T-helper 9 cell (primary cell): ENCODE measurements around the gene KCNJ5.

Experiments used
- DNase-seq: peaks from one replicate; pipeline ENCODE4 v3.0.0-alpha.2; 2020

KCNJ5 gene

DNA sequence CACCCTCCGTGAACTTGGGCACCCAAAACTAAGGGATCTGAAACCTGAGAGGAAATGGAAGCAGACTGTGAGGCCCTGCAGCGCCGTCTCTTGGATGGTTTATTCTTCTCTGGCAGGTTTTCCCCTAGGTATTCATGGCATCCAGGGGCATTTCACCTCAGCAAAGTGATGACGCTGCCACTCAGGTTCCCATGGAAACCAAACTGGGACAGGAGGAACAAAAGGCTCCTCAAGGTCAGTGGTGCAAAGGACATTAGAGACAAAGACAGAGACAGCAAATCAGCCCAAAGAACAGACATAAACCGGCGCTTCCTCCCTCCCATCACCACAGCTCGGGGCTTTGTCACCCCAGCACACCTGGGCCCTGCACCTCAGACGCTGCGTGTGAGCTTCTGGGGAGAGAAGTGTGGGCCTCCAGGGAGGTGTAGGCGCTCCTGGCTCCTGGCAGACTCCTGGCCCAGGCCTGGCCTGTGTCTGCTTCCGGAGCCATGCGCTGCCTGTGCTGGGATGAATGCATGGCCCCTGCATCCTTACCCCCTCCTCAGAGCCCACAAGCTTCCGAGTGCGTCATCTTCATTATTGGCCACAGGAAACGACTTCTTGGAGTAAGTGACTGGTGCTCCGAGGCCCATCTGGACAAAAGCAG, 45.6 kb downstream of the KCNJ5 start:
- no peak for DNase-seq

DNA sequence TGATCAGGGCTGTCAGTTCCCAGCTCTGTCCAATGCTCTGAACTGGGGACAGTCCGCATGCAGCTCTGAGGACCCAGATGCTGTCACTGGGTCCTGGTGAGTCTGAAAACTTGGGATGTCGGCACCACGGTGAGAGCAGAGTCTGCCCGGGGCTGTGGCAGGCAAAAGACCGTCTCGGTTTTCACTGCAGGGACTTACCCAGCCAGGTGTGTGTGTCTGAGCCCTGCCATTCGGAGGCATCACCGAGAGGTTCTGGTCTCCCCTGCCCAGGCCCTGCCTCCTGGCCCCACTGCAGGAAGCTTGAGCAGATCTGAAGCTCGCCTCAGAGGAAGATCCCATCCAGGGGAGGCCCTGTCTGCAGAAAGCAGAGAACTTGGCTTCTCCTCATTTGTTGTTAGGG, 46.3 kb downstream of the KCNJ5 start:
- DNase-seq = no peak

DNA sequence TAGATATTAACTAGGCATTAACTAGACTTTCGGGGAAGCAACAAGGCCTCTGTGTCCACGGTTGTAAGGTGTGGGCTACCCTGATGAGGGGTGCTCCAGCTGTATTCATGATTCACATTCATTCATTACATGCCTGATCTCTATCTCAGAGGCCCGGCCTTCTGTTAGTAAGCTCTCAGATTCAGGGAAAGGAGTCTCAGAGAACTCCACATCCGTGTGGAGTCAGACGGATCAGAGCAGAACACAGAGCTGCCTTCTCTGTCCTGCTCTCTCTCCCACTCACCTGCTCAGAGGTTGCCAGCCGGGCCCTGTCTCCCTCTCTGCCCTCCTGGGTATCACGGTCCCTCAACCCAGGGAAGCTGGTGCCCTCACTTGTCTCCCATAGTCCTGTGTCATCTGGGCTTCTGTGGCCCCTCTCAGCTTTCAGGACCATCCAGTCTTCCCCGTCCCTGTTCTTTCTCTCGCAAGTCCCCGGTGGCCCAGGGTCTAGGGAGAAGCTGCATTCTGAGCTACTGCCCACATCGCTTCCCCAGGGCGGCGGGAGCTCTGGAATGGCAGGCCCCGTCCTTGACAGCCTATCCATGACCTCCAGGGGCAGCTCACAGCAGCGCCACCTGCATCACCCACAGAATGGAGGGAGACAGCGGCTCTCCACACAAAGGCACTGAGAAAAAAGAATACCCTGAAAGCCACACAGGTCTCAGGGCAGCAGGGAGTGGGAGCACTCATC, 47.2 kb downstream of the KCNJ5 start:
- no peak for DNase-seq

DNA sequence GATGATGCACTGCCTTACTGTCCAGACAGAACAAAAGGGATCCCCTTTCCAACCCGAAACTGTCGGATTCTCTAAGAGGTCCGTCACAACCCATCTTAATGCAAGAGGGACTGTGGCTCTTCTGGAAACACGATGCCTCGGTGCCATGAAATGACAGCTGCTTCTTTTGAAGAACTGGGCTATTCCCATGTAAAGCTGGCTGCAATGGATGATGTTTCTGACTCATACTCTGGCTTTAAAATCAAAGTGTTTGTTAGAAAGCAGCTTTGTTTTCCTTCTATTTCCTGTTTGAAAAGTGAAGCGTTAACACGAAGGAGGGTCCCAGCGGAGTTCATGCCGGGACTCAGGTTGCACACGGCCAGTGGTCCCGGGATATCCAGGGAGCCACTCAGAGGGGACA, 48.4 kb downstream of the KCNJ5 start:
- DNase-seq = no peak

DNA sequence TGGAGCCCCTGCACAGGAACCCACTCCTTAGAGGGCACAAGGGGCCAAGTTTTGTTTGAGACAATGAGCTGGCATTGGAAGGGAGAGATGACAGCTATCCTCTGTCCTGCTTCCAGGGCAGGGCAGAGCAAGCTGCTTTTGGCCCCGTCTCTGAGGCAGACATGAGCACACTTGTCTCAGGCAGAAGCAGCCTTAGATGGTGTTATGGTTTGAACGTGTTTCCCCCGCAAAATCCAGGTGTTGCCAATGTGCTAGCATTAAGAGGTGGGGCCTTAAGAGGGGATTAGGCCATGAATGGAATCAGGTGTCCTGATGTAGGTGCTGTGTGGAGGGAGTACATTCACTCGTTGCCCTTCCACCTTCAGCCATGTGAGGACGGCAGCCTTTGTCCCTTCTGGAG, 49.0 kb downstream of the KCNJ5 start:
- no peak for DNase-seq

DNA sequence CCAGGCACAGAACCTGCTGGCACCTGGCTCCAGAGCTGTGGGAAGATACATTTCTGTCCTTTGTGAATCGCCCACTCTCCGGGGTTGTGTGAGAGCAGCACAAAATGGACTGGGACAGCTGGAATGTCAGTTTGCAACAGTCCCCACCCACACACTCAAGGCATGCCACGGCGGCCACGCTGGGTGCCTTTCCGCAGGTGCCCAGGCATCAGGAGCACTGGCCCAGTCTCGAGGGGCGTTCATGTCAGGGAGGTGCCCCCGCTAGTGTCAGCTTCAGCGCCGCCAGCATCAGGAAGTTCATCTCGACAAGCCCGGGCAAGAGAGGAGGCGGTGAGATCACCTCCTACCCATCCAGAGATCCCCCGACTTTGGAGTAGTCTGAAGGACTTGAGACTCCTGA, 49.4 kb downstream of the KCNJ5 start:
- no peak for DNase-seq

DNA sequence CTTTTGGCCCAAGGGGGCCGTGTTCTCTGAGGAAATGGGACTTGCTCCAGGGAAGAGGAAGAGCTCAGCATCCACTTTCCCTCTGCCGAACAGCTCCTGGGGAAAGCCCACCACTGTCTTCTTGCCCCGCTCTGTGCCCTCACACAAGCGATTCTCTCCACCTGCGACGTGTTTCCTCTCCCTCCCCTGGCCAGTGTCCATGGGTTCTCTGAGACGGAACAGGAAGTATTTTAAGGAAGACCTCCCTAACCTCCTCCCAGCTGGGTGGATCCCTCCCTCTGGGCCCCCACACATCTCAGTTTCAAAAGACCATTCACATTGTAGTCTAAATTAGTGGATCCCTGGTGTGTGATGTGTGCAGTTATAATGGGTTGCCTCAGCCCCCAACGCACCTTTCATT, 50.0 kb downstream of the KCNJ5 start:
- no peak for DNase-seq

DNA sequence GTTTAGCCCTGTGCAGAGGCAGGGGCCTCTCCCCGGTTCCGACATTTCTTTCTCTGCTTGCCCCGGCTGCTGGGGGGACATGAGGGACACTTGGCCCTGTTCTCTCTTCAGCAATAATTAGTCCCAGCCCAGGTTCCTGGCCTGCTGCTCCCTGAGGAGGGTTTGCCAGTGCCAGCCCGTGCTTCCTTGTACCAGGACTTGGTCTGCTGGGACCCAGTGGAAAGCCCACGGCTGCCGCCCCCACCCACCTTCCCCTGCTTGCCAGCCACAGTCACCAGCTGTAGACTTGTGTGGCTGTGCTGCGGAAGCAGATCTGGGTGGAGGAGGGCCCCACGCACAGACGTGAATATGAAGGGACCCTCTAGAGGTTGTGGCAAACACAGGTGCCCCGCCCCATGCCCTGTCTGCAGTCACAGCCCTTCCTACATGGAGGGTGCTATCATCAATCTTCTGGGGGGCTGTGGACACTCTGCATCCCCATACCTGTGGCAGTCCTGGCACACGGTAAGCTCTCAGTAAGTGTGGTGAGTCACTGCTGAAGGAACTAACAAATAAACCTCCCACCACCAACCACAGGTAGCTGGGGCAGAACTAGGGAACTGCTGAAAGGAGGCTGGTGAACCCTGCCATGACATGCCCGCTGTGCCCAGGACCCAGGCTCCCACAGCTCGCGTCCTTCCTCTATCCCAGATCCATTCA, 50.6 kb downstream of the KCNJ5 start:
- DNase-seq = no peak

DNA sequence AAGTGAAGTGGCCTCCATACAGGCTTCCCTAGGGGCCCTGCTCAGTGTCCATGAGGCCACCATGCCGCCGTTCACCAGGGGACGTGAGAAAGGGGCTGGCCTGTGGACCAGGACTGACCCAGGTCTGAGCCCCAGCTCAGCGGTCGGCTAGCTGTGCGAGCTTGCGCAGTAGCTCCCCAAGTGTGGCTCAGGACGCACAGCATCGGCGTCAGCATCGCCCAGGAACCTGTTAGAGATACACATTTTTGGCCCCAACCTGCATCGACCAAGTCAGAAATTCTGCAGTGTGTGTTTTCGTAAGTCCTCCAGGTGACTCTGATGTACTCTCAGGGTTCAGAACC, 51.1 kb downstream of the KCNJ5 start:
- no peak for DNase-seq

DNA sequence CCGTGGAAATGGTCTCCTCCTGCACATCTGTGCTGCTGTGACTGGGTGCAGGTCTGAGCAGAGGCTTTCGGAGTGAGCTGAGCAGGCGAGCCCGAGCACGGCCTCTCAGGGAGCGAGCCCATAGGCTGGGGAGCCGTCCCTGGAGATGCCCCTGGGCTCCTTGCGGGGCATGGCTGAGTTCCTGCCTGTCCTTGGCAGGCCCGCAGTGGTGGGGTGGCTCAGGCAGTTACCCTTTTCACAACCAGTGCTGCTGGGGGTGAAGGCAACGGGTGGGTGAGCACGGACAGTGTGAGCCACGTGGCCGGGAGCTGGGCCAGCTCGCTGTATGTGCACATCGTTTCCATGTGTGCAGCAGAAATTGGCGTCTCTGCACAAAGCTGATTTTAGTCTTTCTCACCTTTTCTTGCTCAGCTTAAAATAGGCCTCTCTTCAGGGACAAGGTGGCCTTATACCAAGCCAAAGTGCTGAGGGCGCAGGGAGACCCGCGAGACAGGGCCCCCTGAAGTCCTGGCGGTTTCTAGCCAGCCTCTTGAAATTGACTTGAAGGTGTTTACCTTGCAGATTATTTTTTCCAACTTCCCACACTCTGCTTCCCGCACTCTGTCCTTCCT, 51.8 kb downstream of the KCNJ5 start, which contains the start of gene TP53AIP1:
Gene TP53AIP1, minus strand, starts transcription at position 55 of the 611 bp plus-strand sequence. CDS start 5,053 bp downstream, outside the sequence.
- DNase-seq = no peak

DNA sequence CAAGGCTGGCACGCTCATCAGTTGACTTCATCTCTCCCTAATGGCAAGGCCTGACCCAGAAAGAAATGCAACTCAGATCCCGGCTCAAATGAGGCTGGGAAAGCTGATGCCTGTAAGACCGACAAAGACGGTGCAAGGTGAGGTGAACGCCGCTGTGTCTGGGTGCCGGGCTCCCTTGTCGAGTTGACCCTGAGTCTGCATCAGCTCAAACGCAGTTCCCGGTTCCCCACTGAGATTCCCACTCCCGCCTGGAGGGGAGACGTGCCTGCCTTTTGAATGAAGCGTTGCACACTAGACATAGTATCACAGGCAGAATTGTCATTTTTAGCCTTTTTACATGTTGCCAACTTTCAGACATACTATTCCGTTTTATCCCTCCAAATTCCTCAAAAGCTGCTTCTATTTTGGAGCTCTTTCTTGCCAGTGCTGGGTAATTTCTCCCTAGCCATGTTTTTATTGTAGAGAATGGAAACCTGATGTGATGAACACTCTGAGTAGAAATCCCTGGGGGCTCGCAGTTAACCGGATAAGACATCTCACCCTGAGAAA, 52.3 kb downstream of the KCNJ5 start:
- no peak for DNase-seq

DNA sequence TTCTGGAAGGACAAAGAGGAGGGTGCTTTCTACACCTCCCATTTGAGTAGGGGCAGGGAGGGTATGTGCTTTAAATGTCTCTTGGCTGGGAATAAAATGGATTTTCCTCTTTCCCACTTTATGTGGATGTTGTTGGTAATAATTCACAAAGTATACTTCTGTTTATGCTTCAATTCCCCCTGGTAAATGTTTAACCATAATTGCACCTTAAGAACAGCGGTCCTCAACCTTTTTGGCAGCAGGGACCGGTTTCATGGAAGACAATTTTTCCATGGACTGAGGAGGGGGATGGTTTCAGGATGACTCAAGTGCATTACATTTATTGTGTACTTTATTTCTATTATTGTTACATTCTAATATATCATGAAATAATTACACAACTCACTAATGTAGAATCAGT, 55.5 kb downstream of the KCNJ5 start:
- DNase-seq = no peak

DNA sequence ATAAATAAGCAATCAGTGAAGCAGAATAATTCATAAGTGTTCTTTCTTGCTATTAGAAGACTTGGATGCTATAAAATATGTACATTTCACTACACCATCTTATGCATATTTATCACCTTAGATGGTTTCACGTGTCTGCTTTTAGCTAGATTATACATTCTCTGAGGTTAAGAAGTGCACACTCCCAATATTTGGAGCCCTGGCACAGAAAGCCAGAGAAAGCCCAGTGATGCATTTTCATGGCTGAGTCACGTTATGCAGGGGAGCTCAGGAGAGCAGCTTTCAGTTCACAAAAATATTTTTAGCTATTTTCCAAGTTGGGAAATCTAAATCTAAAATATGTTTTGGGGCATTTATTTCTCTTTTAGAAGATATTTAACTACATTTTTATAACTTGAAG, 56.6 kb downstream of the KCNJ5 start:
- no peak for DNase-seq

DNA sequence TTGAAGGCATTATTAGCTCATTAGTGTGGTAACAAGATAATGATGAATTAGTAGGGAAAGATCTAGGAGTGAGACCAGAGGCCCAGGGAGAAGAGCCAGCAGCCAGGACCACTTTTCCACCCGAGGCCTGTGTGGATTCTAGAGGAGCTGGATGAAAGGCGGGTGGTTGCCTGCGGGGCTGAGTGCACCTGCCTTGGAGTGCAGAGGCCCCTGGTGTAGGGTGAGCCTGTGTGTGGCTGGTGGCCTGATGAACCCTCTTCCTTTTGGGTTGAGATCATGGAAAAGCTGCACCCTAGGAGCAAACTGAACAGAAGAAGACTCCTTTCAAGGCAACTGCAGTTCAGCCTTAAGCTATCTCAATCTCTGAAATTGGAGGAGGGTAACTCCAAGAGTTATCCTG, 57.4 kb downstream of the KCNJ5 start:
- DNase-seq = no peak

DNA sequence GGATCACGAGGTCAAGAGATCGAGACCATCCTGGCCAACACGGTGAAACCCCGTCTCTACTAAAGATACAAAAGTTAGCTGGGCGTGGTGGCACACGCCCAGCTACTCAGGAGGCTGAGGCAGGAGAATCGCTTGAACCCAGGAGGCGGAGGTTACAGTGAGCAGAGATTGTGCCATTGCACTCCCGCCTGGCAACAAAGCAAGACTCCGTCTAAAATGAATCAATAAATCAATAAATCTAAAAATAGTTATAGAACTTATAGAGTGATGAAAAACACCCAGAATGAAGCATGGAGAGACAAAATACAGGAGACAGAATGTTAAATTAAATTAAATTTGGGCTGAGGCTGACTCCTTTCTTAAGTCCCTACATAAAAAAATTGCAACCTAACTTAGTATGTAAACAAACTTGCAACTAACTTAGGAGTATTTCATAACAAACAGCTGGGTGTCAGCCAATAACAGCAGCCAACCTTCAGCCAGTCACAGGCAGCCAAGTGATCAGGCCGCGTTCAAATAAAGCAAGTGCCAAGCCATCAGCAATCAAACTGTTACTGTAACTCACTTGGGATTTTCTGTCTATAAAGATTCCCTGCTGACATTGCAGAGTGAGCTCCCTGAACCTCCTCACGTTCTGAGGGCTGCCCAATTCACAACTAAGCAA, 58.8 kb downstream of the KCNJ5 start:
- DNase-seq = no peak

DNA sequence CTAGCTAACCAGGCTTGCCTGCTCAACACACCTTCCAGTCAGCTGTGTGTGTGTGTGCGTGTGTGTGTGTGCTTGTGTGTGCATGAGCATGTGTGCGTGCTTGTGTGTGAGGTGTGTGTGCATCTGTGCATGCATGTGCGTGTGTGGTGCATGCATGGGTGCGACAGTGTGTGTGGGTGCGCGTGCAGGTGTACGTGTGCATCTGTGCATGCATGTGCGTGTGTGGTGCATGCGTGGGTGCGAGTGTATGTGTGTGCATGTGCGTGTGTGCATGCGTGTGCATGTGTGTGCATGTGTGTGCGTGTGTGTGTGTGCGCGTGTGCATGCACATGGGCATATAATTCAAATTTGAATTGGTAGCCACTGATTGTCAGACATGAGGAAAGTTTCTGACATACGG, 62.0 kb downstream of the KCNJ5 start:
- DNase-seq = no peak

DNA sequence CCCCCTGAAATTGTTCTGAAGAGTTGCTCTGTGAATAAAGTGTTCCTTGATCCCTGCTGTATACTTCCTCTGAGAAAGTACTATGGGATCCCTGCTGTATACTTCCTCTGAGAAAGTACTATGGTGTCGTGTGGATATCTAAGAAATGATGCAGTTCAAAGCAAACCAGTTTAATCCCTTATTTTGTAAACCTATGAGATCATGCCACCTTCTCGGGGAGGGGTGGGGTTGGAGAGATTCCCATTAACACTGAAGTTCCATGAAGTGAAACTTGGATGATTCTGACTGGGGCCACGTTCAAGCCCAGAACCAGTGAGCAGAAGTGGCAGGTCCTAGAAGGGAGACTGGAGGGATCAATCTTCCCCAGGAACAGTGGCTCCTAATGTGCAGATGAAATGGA, 64.5 kb downstream of the KCNJ5 start:
- no peak for DNase-seq

DNA sequence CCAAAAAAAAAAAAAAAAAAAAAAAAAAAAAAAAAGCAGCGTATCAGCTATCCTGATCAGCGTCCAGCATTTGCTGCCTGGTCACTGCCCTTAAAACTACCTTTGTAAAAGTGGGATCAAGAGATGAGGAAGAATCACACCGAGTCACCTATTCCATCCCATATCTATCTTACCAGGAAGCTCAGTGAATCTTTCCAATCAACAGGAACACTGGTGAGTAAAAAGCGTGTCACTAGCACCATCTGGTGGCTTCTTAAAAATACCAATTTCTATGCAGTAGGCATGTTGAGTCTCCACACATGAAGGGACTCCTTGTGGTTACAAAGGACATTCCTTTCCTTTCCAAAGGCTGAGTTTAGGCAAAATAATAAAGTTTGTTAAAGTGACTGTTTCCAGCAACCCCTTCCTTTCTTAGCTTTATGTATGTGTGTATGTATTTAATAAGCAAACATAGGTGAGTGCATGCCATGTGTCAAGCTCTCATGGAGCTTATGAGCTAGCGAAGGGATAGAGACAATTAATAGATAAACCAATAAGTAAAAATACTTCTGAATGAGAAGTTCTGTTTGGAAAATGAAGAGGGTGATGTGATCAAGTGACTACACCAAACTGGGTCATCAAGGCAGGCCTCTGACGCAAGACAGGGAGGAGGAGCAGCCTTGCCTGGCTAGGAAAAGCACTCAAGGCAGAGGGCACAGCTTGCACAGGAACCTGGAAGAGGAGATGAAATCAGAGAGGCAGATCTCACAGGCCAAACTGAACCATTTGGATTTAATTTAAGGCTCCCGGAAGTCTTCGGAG, 65.4 kb downstream of the KCNJ5 start:
- DNase-seq = no peak

DNA sequence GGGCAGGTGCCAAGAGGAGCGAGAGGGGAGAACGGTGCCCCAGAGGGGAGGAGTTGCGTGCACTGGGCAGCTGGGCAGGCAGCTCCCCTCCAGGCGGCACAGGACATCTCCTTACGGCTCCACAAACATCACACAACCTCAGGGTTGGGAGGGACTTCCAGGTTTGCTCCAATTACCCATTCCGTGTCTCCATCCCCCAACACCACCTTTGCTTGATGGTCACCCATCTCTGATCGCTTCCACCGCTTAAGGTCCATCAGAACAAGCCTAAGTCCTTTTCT, 66.0 kb downstream of the KCNJ5 start:
- no peak for DNase-seq

DNA sequence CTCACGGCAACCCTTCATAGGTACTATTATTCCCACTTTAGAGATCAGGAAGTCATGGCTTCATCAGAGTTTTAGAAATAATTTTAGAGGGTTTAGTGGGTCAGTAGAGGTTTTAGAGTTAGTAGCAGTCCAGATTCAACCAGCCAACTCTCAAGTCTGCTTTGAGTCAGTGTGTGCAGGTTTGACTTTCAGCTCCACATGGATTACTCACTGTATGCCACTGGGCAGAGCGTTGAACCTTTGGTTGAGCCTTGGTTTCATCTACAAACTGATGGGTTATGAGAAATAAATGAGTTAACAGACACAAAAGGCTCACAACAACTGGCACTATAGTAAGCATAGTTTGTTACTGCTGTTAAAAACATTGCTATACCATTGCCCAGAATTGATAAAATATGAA, 70.5 kb downstream of the KCNJ5 start:
- no peak for DNase-seq

DNA sequence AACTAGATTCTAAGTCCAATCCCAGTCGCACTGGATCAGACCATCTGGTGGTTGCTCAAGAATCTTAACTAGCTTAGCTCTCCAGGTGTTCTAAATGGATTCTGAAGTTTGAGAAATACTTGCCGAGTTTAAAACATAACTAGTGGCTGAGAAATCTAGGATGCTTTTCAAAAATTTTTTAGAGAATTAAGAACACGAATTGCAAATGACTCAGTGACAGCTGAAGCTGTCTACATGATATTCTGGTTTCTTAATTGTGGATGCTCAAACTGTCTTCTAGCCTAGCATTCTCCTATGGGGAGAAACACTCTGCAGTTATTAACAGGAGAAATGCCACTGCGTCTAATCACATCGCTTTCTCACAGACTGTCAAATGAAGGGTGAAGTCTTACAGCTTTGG, 71.7 kb downstream of the KCNJ5 start:
- no peak for DNase-seq

DNA sequence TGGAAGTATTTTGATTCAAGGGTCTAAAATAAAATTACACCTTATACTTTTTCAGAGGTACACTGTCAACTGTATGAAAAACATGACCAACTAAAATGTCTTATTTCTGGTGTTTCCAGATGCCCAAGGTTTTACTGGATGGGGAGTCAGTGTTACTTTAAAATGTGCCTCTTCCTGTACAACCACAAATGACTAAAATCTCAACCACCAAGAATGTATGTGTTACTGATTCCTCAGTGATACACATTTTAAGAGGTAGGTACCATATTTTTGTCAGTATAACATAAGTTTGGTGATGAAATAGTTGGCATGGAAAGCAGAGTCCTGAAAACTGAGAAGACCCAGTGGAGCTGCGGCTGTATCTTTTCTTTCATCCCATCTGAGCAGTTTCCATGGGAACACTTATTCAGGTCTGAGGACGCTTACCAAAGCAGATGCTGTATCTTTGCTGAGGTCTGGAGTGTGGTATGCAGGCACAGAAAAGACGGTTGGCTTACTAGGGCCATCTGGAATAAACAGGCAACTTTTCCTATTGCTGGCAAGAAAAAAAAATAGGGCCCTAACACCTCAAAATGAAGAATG, 72.7 kb downstream of the KCNJ5 start:
- DNase-seq = no peak
